Measurements from ENCODE around the gene GNPTAB.

GNPTAB gene

GRCh38 chr12:101799774-101800173 is 31.0 kb downstream of the GNPTAB start:
- Histone ChIP-seq H3K4me1 (ENCODE audit: insufficient read depth, insufficient read length) (no peaks in the 10 kb centered on the region), H3K9me3 (ENCODE audit: insufficient read depth, low read length) (no peaks in the 10 kb centered on the region), H3K9ac (ENCODE audit: insufficient read length, low read depth) (no peak overlapping the region), H3K4me3 (ENCODE audit: insufficient read length, low read depth) (no peak overlapping the region), H3K27me3 (ENCODE audit: insufficient read depth, insufficient read length) (no peaks in the 10 kb centered on the region), H3K36me3 (ENCODE audit: insufficient read depth, insufficient read length, low read length) (no peaks in the 10 kb centered on the region)
- DNase-seq (ENCODE audit: low read depth, low spot score), result no peak
- TF ChIP-seq YY1 (IDR thresholded peaks at IDR 0.05; ENCODE audit: insufficient read depth, insufficient read length) (no peak), SUZ12 (IDR thresholded peaks at IDR 0.05; ENCODE audit: extremely low read depth, insufficient read depth, insufficient read length) (no peak), ZNF274 (IDR thresholded peaks at IDR 0.05; ENCODE audit: low read depth, low read length) (no peak)

- H3K4me3 ChIP-seq (ENCODE audit: insufficient read length, low read depth), result no peak overlapping the region
- no peak for DNase-seq (ENCODE audit: low read depth, low spot score)
- no peak for TF ChIP-seq YY1 (IDR thresholded peaks at IDR 0.05; ENCODE audit: insufficient read depth, insufficient read length)
These were observed 35.0 kb downstream of the GNPTAB start for GRCh38 chr12:101795786-101796185.

GRCh38 chr12:101795013-101795412 is 35.7 kb downstream of the GNPTAB start:
- Histone ChIP-seq H3K9me3 (ENCODE audit: insufficient read depth, low read length) (no peaks in the 10 kb centered on the region), H3K27me3 (ENCODE audit: insufficient read depth, insufficient read length) (no peaks in the 10 kb centered on the region), H3K36me3 (ENCODE audit: insufficient read depth, insufficient read length, low read length) (peaks cover 5% of the 10 kb centered on the region), H3K4me1 (ENCODE audit: insufficient read depth, insufficient read length) (no peaks in the 10 kb centered on the region), H3K4me3 (ENCODE audit: insufficient read length, low read depth) (no peak overlapping the region), H3K9ac (ENCODE audit: insufficient read length, low read depth) (no peak overlapping the region)
- TF ChIP-seq YY1 (IDR thresholded peaks at IDR 0.05; ENCODE audit: insufficient read depth, insufficient read length) (no peak), SUZ12 (IDR thresholded peaks at IDR 0.05; ENCODE audit: extremely low read depth, insufficient read depth, insufficient read length) (no peak), ZNF274 (IDR thresholded peaks at IDR 0.05; ENCODE audit: low read depth, low read length) (no peak)
- DNase-seq (ENCODE audit: low read depth, low spot score), result no peak

More at GRCh38 chr12:101795786-101796185, 35.0 kb downstream of the GNPTAB start:
- Histone ChIP-seq H3K36me3 (ENCODE audit: insufficient read depth, insufficient read length, low read length) (peaks cover 3% of the 10 kb centered on the region), H3K4me1 (ENCODE audit: insufficient read depth, insufficient read length) (no peaks in the 10 kb centered on the region), H3K9me3 (ENCODE audit: insufficient read depth, low read length) (no peaks in the 10 kb centered on the region), H3K27me3 (ENCODE audit: insufficient read depth, insufficient read length) (no peaks in the 10 kb centered on the region), H3K9ac (ENCODE audit: insufficient read length, low read depth) (no peak overlapping the region)

- H3K9ac ChIP-seq (ENCODE audit: insufficient read length, low read depth), result no peak overlapping the region
- TF ChIP-seq YY1 (IDR thresholded peaks at IDR 0.05; ENCODE audit: insufficient read depth, insufficient read length) (no peak), ZNF274 (IDR thresholded peaks at IDR 0.05; ENCODE audit: low read depth, low read length) (no peak), SUZ12 (IDR thresholded peaks at IDR 0.05; ENCODE audit: extremely low read depth, insufficient read depth, insufficient read length) (no peak)
- H3K9me3 ChIP-seq (ENCODE audit: insufficient read depth, low read length), result no peaks in the 10 kb centered on the region
- DNase-seq (ENCODE audit: low read depth, low spot score), result no peak
- H3K27me3 ChIP-seq (ENCODE audit: insufficient read depth, insufficient read length), result no peaks in the 10 kb centered on the region
- no peak overlapping the region for H3K4me3 ChIP-seq (ENCODE audit: insufficient read length, low read depth)
- H3K4me1 ChIP-seq (ENCODE audit: insufficient read depth, insufficient read length), result no peaks in the 10 kb centered on the region
- H3K36me3 ChIP-seq (ENCODE audit: insufficient read depth, insufficient read length, low read length), result peaks cover 10% of the 10 kb centered on the region
These were observed 36.2 kb downstream of the GNPTAB start for GRCh38 chr12:101794574-101794973.

- Histone ChIP-seq H3K4me1 (ENCODE audit: insufficient read depth, insufficient read length) (no peaks in the 10 kb centered on the region), H3K36me3 (ENCODE audit: insufficient read depth, insufficient read length, low read length) (peaks cover 16% of the 10 kb centered on the region), H3K27me3 (ENCODE audit: insufficient read depth, insufficient read length) (no peaks in the 10 kb centered on the region), H3K9ac (ENCODE audit: insufficient read length, low read depth) (no peak overlapping the region), H3K4me3 (ENCODE audit: insufficient read length, low read depth) (no peak overlapping the region), H3K9me3 (ENCODE audit: insufficient read depth, low read length) (no peaks in the 10 kb centered on the region)
- TF ChIP-seq ZNF274 (IDR thresholded peaks at IDR 0.05; ENCODE audit: low read depth, low read length) (no peak), YY1 (IDR thresholded peaks at IDR 0.05; ENCODE audit: insufficient read depth, insufficient read length) (no peak), SUZ12 (IDR thresholded peaks at IDR 0.05; ENCODE audit: extremely low read depth, insufficient read depth, insufficient read length) (no peak)
- no peak for DNase-seq (ENCODE audit: low read depth, low spot score)
These were observed 37.4 kb downstream of the GNPTAB start for GRCh38 chr12:101793401-101793800.

- Histone ChIP-seq H3K9me3 (ENCODE audit: insufficient read depth, low read length) (no peaks in the 10 kb centered on the region), H3K9ac (ENCODE audit: insufficient read length, low read depth) (no peak overlapping the region), H3K36me3 (ENCODE audit: insufficient read depth, insufficient read length, low read length) (peaks cover 21% of the 10 kb centered on the region), H3K4me1 (ENCODE audit: insufficient read depth, insufficient read length) (no peaks in the 10 kb centered on the region), H3K27me3 (ENCODE audit: insufficient read depth, insufficient read length) (no peaks in the 10 kb centered on the region), H3K4me3 (ENCODE audit: insufficient read length, low read depth) (no peak overlapping the region)
- TF ChIP-seq SUZ12 (IDR thresholded peaks at IDR 0.05; ENCODE audit: extremely low read depth, insufficient read depth, insufficient read length) (no peak), ZNF274 (IDR thresholded peaks at IDR 0.05; ENCODE audit: low read depth, low read length) (no peak), YY1 (IDR thresholded peaks at IDR 0.05; ENCODE audit: insufficient read depth, insufficient read length) (no peak)
- no peak for DNase-seq (ENCODE audit: low read depth, low spot score)
These were observed 38.5 kb downstream of the GNPTAB start for GRCh38 chr12:101792046-101792931.

- no peaks in the 10 kb centered on the region for H3K4me1 ChIP-seq (ENCODE audit: insufficient read depth, insufficient read length)
- no peak for TF ChIP-seq YY1 (IDR thresholded peaks at IDR 0.05; ENCODE audit: insufficient read depth, insufficient read length)
- no peak for TF ChIP-seq ZNF274 (IDR thresholded peaks at IDR 0.05; ENCODE audit: low read depth, low read length)
- TF ChIP-seq SUZ12 (IDR thresholded peaks at IDR 0.05; ENCODE audit: extremely low read depth, insufficient read depth, insufficient read length), result no peak
- no peak overlapping the region for H3K4me3 ChIP-seq (ENCODE audit: insufficient read length, low read depth)
- DNase-seq (ENCODE audit: low read depth, low spot score), result no peak
- H3K36me3 ChIP-seq (ENCODE audit: insufficient read depth, insufficient read length, low read length), result peaks cover 18% of the 10 kb centered on the region
- H3K27me3 ChIP-seq (ENCODE audit: insufficient read depth, insufficient read length), result no peaks in the 10 kb centered on the region
- H3K9me3 ChIP-seq (ENCODE audit: insufficient read depth, low read length), result no peaks in the 10 kb centered on the region
- H3K9ac ChIP-seq (ENCODE audit: insufficient read length, low read depth), result no peak overlapping the region
These were observed 41.6 kb downstream of the GNPTAB start for GRCh38 chr12:101789171-101789570.

All from NT2/D1 (cell line).